HCT116 (cell line): ENCODE measurements around the gene LUZP2. TPM values are rescaled to one million over a fixed set of nuclear protein-coding genes. Genes with fewer than 3 reads are reported as not detected.

Source experiments
- ATAC-seq: fragments of 200-7000 bp; cut with Tn5 transposase; 2 replicates; pipeline ENCODE4 v1.9.1; 2020; ENCODE audit warnings: mild to moderate bottlenecking, moderate library complexity
- BruUV-seq: library from RNA; stranded (reverse); fragments of 400-500 nt; replicated peaks from 2 replicates; lab custom pipeline; 2021; lab: Mats Ljungman, UMichigan
- CTCF ChIA-PET: fragments of 300-600 bp; sonication (Branson Sonifier 250); formaldehyde crosslinking; loops from one replicate; lab custom pipeline; 2021; ENCODE audit warnings: antibody characterized with exemption; lab: Charles Lee
- POLR2A ChIA-PET: fragments of 300-600, 350-600 bp; sonication (Branson Sonifier 250); formaldehyde crosslinking; loops from one replicate; lab custom pipeline; 2021; ENCODE audit warnings: antibody characterized with exemption; lab: Charles Lee
- RAD21 ChIA-PET, 2 experiments: fragments of 300-600 bp; sonication (Branson Sonifier 250); formaldehyde crosslinking; loops; one replicate each; lab custom pipeline; 2023; ENCODE audit warnings: low total read pairs in 2 of 2; ENCODE audit not compliant: uncharacterized antibody in 2 of 2, unreplicated experiment in 2 of 2, low non-redundant PET in 1 of 2; lab: Charles Lee
- DNase-seq: peaks from one replicate; pipeline ENCODE4 v3.0.0-alpha.2; 2010; ENCODE audit warnings: low read depth, low spot score
- H2AFZ ChIP-seq: fragments of 200-600 bp; shearing (Covaris generic), sonication (generic); 2 replicates; pipeline ENCODE4 v1.6.1; 2017; ENCODE audit warnings: low read depth, mixed run types, mixed read lengths, antibody characterized with exemption, low read length; ENCODE audit not compliant: poor library complexity, severe bottlenecking
- H3K27ac ChIP-seq: 2 replicates; pipeline ENCODE4 v1.5.1; 2012; ENCODE audit warnings: low read depth, low read length
- H3K27me3 ChIP-seq: fragments of 200-600 bp; sonication (generic); 2 replicates; pipeline ENCODE4 v1.6.1; 2016; ENCODE audit warnings: mixed run types, low read length, mixed read lengths; ENCODE audit not compliant: insufficient read depth
- H3K36me3 ChIP-seq, 2 experiments: fragments of 200-500 bp in 1 of 2; fragments of 200-600 bp in 1 of 2; sonication (Bioruptor generic) in 1 of 2; sonication (generic) in 1 of 2; 2 replicates each; pipeline versions ENCODE4 v1.5.1 to v1.6.1; 2014 to 2016; ENCODE audit warnings: low read length in 2 of 2, inconsistent platforms in 1 of 2, mixed read lengths in 1 of 2, mixed run types in 1 of 2; ENCODE audit not compliant: insufficient read depth in 2 of 2, control insufficient read depth in 1 of 2
- H3K4me1 ChIP-seq, 2 experiments: fragments of 200-600 bp in 1 of 2; sonication (generic) in 1 of 2; 2 replicates each; pipeline versions ENCODE4 v1.5.1 to v1.6.1; 2012 to 2017; ENCODE audit warnings: low read length in 2 of 2, inconsistent platforms in 1 of 2, mild to moderate bottlenecking in 1 of 2, mixed read lengths in 1 of 2, mixed run types in 1 of 2, moderate library complexity in 1 of 2; ENCODE audit not compliant: insufficient read depth in 2 of 2, control insufficient read depth in 1 of 2
- H3K4me2 ChIP-seq: fragments of 200-600 bp; sonication (generic); 2 replicates; pipeline ENCODE4 v1.6.1; 2017; ENCODE audit warnings: mixed run types, low read length, mixed read lengths
- H3K4me3 ChIP-seq, 2 experiments: fragments of 200-600 bp in 1 of 2; sonication (generic) in 1 of 2; replicated peaks in 1 of 2; 2 replicates each; pipeline ENCODE4 v1.5.1; 2011 to 2016; ENCODE audit warnings: low read length in 2 of 2, control low read depth in 1 of 2, low read depth in 1 of 2, mild to moderate bottlenecking in 1 of 2, mixed read lengths in 1 of 2, mixed run types in 1 of 2
- H3K79me2 ChIP-seq: fragments of 200-600 bp; sonication (generic); 2 replicates; pipeline ENCODE4 v1.6.1; 2017; ENCODE audit warnings: mild to moderate bottlenecking, mixed run types, low read length, moderate library complexity, mixed read lengths; ENCODE audit not compliant: insufficient read depth
- H3K9ac ChIP-seq: fragments of 200-600 bp; sonication (generic); 2 replicates; pipeline ENCODE4 v1.6.1; 2016; ENCODE audit warnings: low read length, mixed read lengths
- H3K9me2 ChIP-seq: fragments of 200-600 bp; sonication (generic), shearing (Covaris generic); 2 replicates; pipeline ENCODE4 v1.6.1; 2017; ENCODE audit warnings: mixed run types, mild to moderate bottlenecking, moderate library complexity; ENCODE audit not compliant: insufficient read depth
- H3K9me3 ChIP-seq, 2 experiments: fragments of 200-500 bp in 1 of 2; fragments of 200-600 bp in 1 of 2; sonication (Bioruptor generic) in 1 of 2; sonication (generic) in 1 of 2; 2 replicates each; pipeline ENCODE4 v1.6.1; 2014 to 2017; ENCODE audit warnings: low read length in 2 of 2, mixed read lengths in 2 of 2, inconsistent platforms in 1 of 2, low read depth in 1 of 2, mild to moderate bottlenecking in 1 of 2, mixed run types in 1 of 2, moderate library complexity in 1 of 2; ENCODE audit not compliant: control insufficient read depth in 1 of 2, insufficient read depth in 1 of 2
- H4K20me1 ChIP-seq: fragments of 200-600 bp; sonication (generic), shearing (Covaris generic); 2 replicates; pipeline ENCODE4 v1.6.1; 2017; ENCODE audit warnings: mixed run types, mild to moderate bottlenecking, moderate library complexity; ENCODE audit not compliant: insufficient read depth
- CBX3 ChIP-seq: IDR thresholded peaks from 2 replicates; pipeline ENCODE4 v1.6.1; 2012; ENCODE audit warnings: low read depth
- CEBPB ChIP-seq: IDR thresholded peaks from 2 replicates; pipeline ENCODE4 v1.6.1; 2012; ENCODE audit warnings: low read depth
- ELF1 ChIP-seq: IDR thresholded peaks from 2 replicates; pipeline ENCODE4 v1.6.1; 2012; ENCODE audit warnings: low read depth, borderline replicate concordance
- EZH2 ChIP-seq: fragments of 200-600 bp; sonication (generic); IDR thresholded peaks from 2 replicates; pipeline ENCODE4 v1.6.1; 2017; ENCODE audit warnings: antibody characterized with exemption, mixed run types
- EZH2phosphoT487 ChIP-seq: fragments of 200-600 bp; IDR thresholded peaks from 2 replicates; pipeline ENCODE4 v1.6.1; 2018; ENCODE audit warnings: antibody characterized with exemption, borderline replicate concordance
- FOSL1 ChIP-seq: IDR thresholded peaks from 2 replicates; pipeline ENCODE4 v1.6.1; 2012; ENCODE audit warnings: low read depth
- POLR2A ChIP-seq: IDR thresholded peaks from 2 replicates; pipeline ENCODE4 v1.7.0; 2011; ENCODE audit warnings: borderline replicate concordance; ENCODE audit not compliant: insufficient read depth, insufficient read length; ENCODE audit errors: extremely low read depth
- POLR2AphosphoS5 ChIP-seq: IDR thresholded peaks from 2 replicates; pipeline ENCODE4 v1.6.1; 2011; ENCODE audit warnings: mild to moderate bottlenecking, low read depth, low read length, moderate library complexity
- RAD21 ChIP-seq: IDR thresholded peaks from 2 replicates; pipeline ENCODE4 v1.6.1; 2012; ENCODE audit warnings: low read depth, mild to moderate bottlenecking
- SIN3A ChIP-seq: IDR thresholded peaks from 2 replicates; pipeline ENCODE4 v1.6.1; 2012; ENCODE audit warnings: low read depth
- SP1 ChIP-seq: IDR thresholded peaks from 2 replicates; pipeline ENCODE4 v1.6.1; 2012; ENCODE audit warnings: low read depth
- TCF7L2 ChIP-seq: IDR thresholded peaks from 2 replicates; pipeline ENCODE4 v1.7.0; 2011; ENCODE audit warnings: borderline replicate concordance, inconsistent platforms; ENCODE audit not compliant: insufficient read depth, insufficient read length; ENCODE audit errors: extremely low read depth
- YY1 ChIP-seq: IDR thresholded peaks from 2 replicates; pipeline ENCODE4 v1.6.1; 2011; ENCODE audit warnings: low read length, low read depth, moderate library complexity, mild to moderate bottlenecking; ENCODE audit not compliant: insufficient replicate concordance; ENCODE audit errors: extremely low read depth
- ZFX ChIP-seq: fragments of 450-650 bp; IDR thresholded peaks from 2 replicates; pipeline ENCODE4 v1.6.1; 2017
- intact Hi-C: fragments of 100-400 bp; cut with micrococcal nuclease; formaldehyde crosslinking; loops from 2 replicates; pipeline ENCODE4 v1.10.0; 2022
- total RNA-seq: library from RNA; stranded (reverse); gene quantifications from one replicate; pipeline ENCODE4 v1.2.1, GENCODE V29; 2021; ENCODE audit not compliant: unreplicated experiment
- TF ChIP-seq, protein P1 (sequence below): IDR thresholded peaks from 2 replicates; pipeline ENCODE4 v1.6.1; 2012; ENCODE audit warnings: low read depth
- TF ChIP-seq, protein P2 (sequence below): IDR thresholded peaks from 2 replicates; pipeline ENCODE4 v1.6.1; 2012
- TF ChIP-seq, protein P3 (sequence below): IDR thresholded peaks from 2 replicates; pipeline ENCODE4 v1.6.1; 2012

LUZP2 gene
- total RNA-seq, 1 experiment from 2014 or later: not detected

DNA sequence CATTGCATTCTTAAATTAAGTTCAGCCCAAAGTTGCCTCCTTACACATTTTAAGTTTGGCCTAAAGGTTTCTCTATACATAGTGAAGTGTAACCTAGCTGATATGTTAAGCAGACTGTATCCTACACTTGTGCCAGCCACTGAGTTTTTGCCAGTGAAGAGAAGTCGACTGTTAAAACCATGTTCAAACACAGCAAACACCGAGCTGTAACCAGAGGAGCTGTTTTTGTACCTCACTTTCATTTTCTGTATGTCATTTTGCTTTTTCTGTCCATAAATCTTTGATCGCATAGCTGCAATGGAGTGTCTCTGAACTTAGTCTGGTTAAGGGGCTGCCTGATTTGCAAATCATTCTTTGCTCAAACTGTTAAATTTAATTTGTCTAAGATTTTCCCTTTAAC is 403.7 kb downstream of the LUZP2 start:
- H2AFZ ChIP-seq: no peak overlapping the region
- peaks cover under 1 to 17% of the 10 kb centered on the region in 2 experiments; a peak in 2 of 4 replicates for H3K9me3 ChIP-seq
- H4K20me1 ChIP-seq: no peaks in the 10 kb centered on the region
- no peak overlapping the region for H3K4me3 ChIP-seq
- no peak overlapping the region for H3K9ac ChIP-seq
- no peaks in the 10 kb centered on the region for H3K79me2 ChIP-seq
- no peaks in the 10 kb centered on the region for H3K27me3 ChIP-seq
- intact Hi-C loops: no loop called here
- POLR2A ChIA-PET: no interaction called here
- H3K9me2 ChIP-seq: no peaks in the 10 kb centered on the region
- no peak overlapping the region for H3K27ac ChIP-seq
- RAD21 ChIA-PET: no interaction called here
- H3K36me3 ChIP-seq: no peaks in the 10 kb centered on the region
- ATAC-seq: no peak
- CTCF ChIA-PET: no interaction called here
- H3K4me2 ChIP-seq: no peak overlapping the region
- H3K4me1 ChIP-seq: no peaks in the 10 kb centered on the region
- DNase-seq: no peak
- no TSS peak for BruUV-seq
- TF ChIP-seq ELF1 (no peak), SP1 (no peak), EZH2 (no peak), FOSL1 (no peak), YY1 (no peak), RAD21 (no peak), CBX3 (no peak), POLR2AphosphoS5 (no peak), CEBPB (no peak), EZH2phosphoT487 (no peak), TCF7L2 (no peak), POLR2A (no peak), SIN3A (no peak), ZFX (no peak)
- TF ChIP-seq, protein P1, sequence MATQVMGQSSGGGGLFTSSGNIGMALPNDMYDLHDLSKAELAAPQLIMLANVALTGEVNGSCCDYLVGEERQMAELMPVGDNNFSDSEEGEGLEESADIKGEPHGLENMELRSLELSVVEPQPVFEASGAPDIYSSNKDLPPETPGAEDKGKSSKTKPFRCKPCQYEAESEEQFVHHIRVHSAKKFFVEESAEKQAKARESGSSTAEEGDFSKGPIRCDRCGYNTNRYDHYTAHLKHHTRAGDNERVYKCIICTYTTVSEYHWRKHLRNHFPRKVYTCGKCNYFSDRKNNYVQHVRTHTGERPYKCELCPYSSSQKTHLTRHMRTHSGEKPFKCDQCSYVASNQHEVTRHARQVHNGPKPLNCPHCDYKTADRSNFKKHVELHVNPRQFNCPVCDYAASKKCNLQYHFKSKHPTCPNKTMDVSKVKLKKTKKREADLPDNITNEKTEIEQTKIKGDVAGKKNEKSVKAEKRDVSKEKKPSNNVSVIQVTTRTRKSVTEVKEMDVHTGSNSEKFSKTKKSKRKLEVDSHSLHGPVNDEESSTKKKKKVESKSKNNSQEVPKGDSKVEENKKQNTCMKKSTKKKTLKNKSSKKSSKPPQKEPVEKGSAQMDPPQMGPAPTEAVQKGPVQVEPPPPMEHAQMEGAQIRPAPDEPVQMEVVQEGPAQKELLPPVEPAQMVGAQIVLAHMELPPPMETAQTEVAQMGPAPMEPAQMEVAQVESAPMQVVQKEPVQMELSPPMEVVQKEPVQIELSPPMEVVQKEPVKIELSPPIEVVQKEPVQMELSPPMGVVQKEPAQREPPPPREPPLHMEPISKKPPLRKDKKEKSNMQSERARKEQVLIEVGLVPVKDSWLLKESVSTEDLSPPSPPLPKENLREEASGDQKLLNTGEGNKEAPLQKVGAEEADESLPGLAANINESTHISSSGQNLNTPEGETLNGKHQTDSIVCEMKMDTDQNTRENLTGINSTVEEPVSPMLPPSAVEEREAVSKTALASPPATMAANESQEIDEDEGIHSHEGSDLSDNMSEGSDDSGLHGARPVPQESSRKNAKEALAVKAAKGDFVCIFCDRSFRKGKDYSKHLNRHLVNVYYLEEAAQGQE: no peak
- TF ChIP-seq, protein P2, sequence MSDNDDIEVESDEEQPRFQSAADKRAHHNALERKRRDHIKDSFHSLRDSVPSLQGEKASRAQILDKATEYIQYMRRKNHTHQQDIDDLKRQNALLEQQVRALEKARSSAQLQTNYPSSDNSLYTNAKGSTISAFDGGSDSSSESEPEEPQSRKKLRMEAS: no peak
- TF ChIP-seq, protein P3, sequence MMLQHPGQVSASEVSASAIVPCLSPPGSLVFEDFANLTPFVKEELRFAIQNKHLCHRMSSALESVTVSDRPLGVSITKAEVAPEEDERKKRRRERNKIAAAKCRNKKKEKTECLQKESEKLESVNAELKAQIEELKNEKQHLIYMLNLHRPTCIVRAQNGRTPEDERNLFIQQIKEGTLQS: no peak
- TF ChIP-seq, all 23 proteins: peak for 0
